ENCODE measurements around the gene ULK1. TPM values are rescaled to one million over a fixed set of nuclear protein-coding genes. Genes with fewer than 3 reads are reported as not detected.
A peak's percentile ranks its signal among the peaks of the same experiment; 100 is the strongest.

The ULK1 gene
- total RNA-seq, 1 donor from 2014 or later = 56.1 TPM

GRCh38 chr12:131915823-131916222, 21.4 kb downstream of the ULK1 start:
- peaks cover 27% of the 10 kb centered on the region for H3K4me1 Mint-ChIP-seq (ENCODE audit: low read depth)
- H3K36me3 Mint-ChIP-seq (ENCODE audit: low read depth) = peaks cover 7% of the 10 kb centered on the region
- H3K27me3 Mint-ChIP-seq (ENCODE audit: low read depth) = no peaks in the 10 kb centered on the region
- H3K4me3 Mint-ChIP-seq (ENCODE audit: unreplicated experiment) = no peak overlapping the region
- no peak for TF ChIP-seq CTCF (IDR thresholded peaks at IDR 0.05)
- H3K27ac Mint-ChIP-seq (ENCODE audit: unreplicated experiment) = no peak overlapping the region
- no peaks in the 10 kb centered on the region for H3K9me3 Mint-ChIP-seq (ENCODE audit: low read depth)
- no peak for DNase-seq (ENCODE audit: low spot score)

- TF ChIP-seq CTCF (IDR thresholded peaks at IDR 0.05) = no peak
- H3K9me3 Mint-ChIP-seq (ENCODE audit: low read depth) = no peaks in the 10 kb centered on the region
- DNase-seq (ENCODE audit: low spot score) = no peak
- H3K4me1 Mint-ChIP-seq (ENCODE audit: low read depth) = peaks cover 20% of the 10 kb centered on the region
- H3K36me3 Mint-ChIP-seq (ENCODE audit: low read depth) = peaks cover 6% of the 10 kb centered on the region
- no peak overlapping the region for H3K4me3 Mint-ChIP-seq (ENCODE audit: unreplicated experiment)
- H3K27ac Mint-ChIP-seq (ENCODE audit: unreplicated experiment) = no peak overlapping the region
- no peaks in the 10 kb centered on the region for H3K27me3 Mint-ChIP-seq (ENCODE audit: low read depth)
These were observed 22.1 kb downstream of the ULK1 start for GRCh38 chr12:131916306-131917138.

GRCh38 chr12:131917139-131917710, 22.8 kb downstream of the ULK1 start:
- no peak for TF ChIP-seq CTCF (IDR thresholded peaks at IDR 0.05)
- Mint-ChIP-seq H3K9me3 (ENCODE audit: low read depth) (no peaks in the 10 kb centered on the region), H3K4me1 (ENCODE audit: low read depth) (peaks cover 13% of the 10 kb centered on the region), H3K27ac (ENCODE audit: unreplicated experiment) (no peak overlapping the region), H3K4me3 (ENCODE audit: unreplicated experiment) (no peak overlapping the region), H3K36me3 (ENCODE audit: low read depth) (peaks cover 11% of the 10 kb centered on the region), H3K27me3 (ENCODE audit: low read depth) (no peaks in the 10 kb centered on the region)
- peak; percentile 100 for DNase-seq (ENCODE audit: low spot score)

- H3K9me3 Mint-ChIP-seq (ENCODE audit: low read depth) = no peaks in the 10 kb centered on the region
- no peak for TF ChIP-seq CTCF (IDR thresholded peaks at IDR 0.05)
- H3K27ac Mint-ChIP-seq (ENCODE audit: unreplicated experiment) = no peak overlapping the region
- H3K27me3 Mint-ChIP-seq (ENCODE audit: low read depth) = no peaks in the 10 kb centered on the region
- peaks cover 7% of the 10 kb centered on the region for H3K4me1 Mint-ChIP-seq (ENCODE audit: low read depth)
- peaks cover 8% of the 10 kb centered on the region for H3K36me3 Mint-ChIP-seq (ENCODE audit: low read depth)
- H3K4me3 Mint-ChIP-seq (ENCODE audit: unreplicated experiment) = no peak overlapping the region
- DNase-seq (ENCODE audit: low spot score) = no peak
These were observed 23.4 kb downstream of the ULK1 start for GRCh38 chr12:131917711-131918306.

GRCh38 chr12:131918311-131919050, 24.1 kb downstream of the ULK1 start:
- H3K4me1 Mint-ChIP-seq (ENCODE audit: low read depth) = no peaks in the 10 kb centered on the region
- no peaks in the 10 kb centered on the region for H3K9me3 Mint-ChIP-seq (ENCODE audit: low read depth)
- H3K36me3 Mint-ChIP-seq (ENCODE audit: low read depth) = peaks cover 8% of the 10 kb centered on the region
- TF ChIP-seq CTCF (IDR thresholded peaks at IDR 0.05) = no peak
- no peak overlapping the region for H3K27ac Mint-ChIP-seq (ENCODE audit: unreplicated experiment)
- no peak for DNase-seq (ENCODE audit: low spot score)
- no peaks in the 10 kb centered on the region for H3K27me3 Mint-ChIP-seq (ENCODE audit: low read depth)
- H3K4me3 Mint-ChIP-seq (ENCODE audit: unreplicated experiment) = no peak overlapping the region
